Sigmoid colon (tissue), 4 donors: Measurements from ENCODE around the gene IL1RN.

Experiments
- EP300 ChIP-seq, 4 donors: sonication (generic); formaldehyde crosslinking; IDR thresholded peaks; one replicate each; pipeline ENCODE4 v1.6.1; 2017; ENCODE audit warnings: antibody characterized with exemption in 4 of 4
- POLR2A ChIP-seq, 2 donors: fragments of 450-650 bp; IDR thresholded peaks; one replicate each; pipeline ENCODE4 v1.6.1; 2016; ENCODE audit warnings: antibody characterized with exemption in 2 of 2, mild to moderate bottlenecking in 2 of 2, moderate library complexity in 2 of 2
- TF ChIP-seq, protein P1 (sequence below), 4 experiments: fragments of 450-650 bp in 3 of 4; fragments of 200-600 bp in 1 of 4; IDR thresholded peaks; one replicate each; pipeline ENCODE4 v1.5.1; 2016 to 2019; ENCODE audit warnings: antibody characterized with exemption in 4 of 4, mild to moderate bottlenecking in 3 of 4, moderate library complexity in 2 of 4

DNA sequence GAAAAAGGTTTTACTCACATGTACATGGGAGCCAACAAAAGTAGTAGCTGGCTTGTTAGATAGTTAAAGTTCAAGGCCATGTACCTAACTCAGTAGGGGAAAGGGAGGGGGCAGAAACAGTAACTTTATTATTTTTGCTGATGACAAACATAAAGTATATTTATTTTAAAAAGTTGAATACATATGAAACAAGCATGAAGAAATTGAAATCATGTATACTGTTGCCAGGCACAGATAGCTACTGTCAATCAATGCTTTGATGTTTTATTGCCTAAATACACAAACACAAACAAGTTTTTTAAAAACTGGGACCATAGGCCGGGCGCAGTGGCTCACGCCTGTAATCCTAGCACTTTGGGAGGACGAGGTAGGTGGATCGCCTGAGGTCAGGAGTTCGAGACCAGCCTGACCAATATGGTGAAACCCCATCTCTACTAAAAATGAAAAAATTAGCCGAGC lies 38.8 kb downstream of the IL1RN start:
- TF ChIP-seq POLR2A (IDR thresholded peaks at IDR 0.05) (no peak), EP300 (IDR thresholded peaks at IDR 0.05) (no peak)
- TF ChIP-seq, protein P1, sequence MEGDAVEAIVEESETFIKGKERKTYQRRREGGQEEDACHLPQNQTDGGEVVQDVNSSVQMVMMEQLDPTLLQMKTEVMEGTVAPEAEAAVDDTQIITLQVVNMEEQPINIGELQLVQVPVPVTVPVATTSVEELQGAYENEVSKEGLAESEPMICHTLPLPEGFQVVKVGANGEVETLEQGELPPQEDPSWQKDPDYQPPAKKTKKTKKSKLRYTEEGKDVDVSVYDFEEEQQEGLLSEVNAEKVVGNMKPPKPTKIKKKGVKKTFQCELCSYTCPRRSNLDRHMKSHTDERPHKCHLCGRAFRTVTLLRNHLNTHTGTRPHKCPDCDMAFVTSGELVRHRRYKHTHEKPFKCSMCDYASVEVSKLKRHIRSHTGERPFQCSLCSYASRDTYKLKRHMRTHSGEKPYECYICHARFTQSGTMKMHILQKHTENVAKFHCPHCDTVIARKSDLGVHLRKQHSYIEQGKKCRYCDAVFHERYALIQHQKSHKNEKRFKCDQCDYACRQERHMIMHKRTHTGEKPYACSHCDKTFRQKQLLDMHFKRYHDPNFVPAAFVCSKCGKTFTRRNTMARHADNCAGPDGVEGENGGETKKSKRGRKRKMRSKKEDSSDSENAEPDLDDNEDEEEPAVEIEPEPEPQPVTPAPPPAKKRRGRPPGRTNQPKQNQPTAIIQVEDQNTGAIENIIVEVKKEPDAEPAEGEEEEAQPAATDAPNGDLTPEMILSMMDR (IDR thresholded peaks at IDR 0.05), result no peak
